GM23338 (cell line): ENCODE data around the gene PSMA3. TPM values are rescaled to one million over a fixed set of nuclear protein-coding genes. Genes with fewer than 3 reads are reported as not detected.

Experiments used
- ATAC-seq: fragments of 200-7000 bp; cut with Tn5 transposase; 3 replicates; pipeline ENCODE4 v1.9.1; 2020
- DNase-seq: peaks from one replicate; pipeline ENCODE4 v3.0.0-alpha.2; 2015; ENCODE audit warnings: low spot score
- H2AFZ ChIP-seq: fragments of 200-600 bp; sonication (generic); 2 replicates; pipeline ENCODE4 v1.8.0; 2016; ENCODE audit warnings: antibody characterized with exemption, mild to moderate bottlenecking, moderate library complexity
- H3F3A ChIP-seq: fragments of 200-600 bp; sonication (generic); replicated peaks from 2 replicates; pipeline ENCODE4 v1.8.0; 2017; ENCODE audit warnings: antibody characterized with exemption, mixed run types, low read depth
- H3K27ac ChIP-seq: fragments of 200-600 bp; sonication (generic); 2 replicates; pipeline ENCODE4 v1.6.1; 2016; ENCODE audit warnings: low read depth
- H3K27me3 ChIP-seq: fragments of 200-600 bp; sonication (generic); 2 replicates; pipeline ENCODE4 v1.8.0; 2016; ENCODE audit warnings: mild to moderate bottlenecking, mixed run types, moderate library complexity; ENCODE audit not compliant: insufficient read depth
- H3K36me3 ChIP-seq: fragments of 200-600 bp; sonication (generic); 2 replicates; pipeline ENCODE4 v1.8.0; 2016; ENCODE audit warnings: mild to moderate bottlenecking; ENCODE audit not compliant: insufficient read depth
- H3K4me1 ChIP-seq: fragments of 200-600 bp; sonication (generic); 2 replicates; pipeline ENCODE4 v1.8.0; 2016; ENCODE audit warnings: mild to moderate bottlenecking, moderate library complexity; ENCODE audit not compliant: insufficient read depth
- H3K4me2 ChIP-seq: fragments of 200-600 bp; sonication (generic); 2 replicates; pipeline ENCODE4 v1.7.1; 2017; ENCODE audit warnings: mixed run types
- H3K4me3 ChIP-seq: fragments of 200-600 bp; sonication (generic); 2 replicates; pipeline ENCODE4 v1.6.1; 2016; ENCODE audit warnings: mixed run types
- H3K79me2 ChIP-seq: fragments of 200-600 bp; sonication (generic); replicated peaks from 2 replicates; pipeline ENCODE4 v1.8.0; 2017; ENCODE audit warnings: mild to moderate bottlenecking; ENCODE audit not compliant: insufficient read depth
- H3K9me2 ChIP-seq: fragments of 200-600 bp; sonication (generic); 2 replicates; pipeline ENCODE4 v1.8.0; 2017; ENCODE audit not compliant: insufficient read depth
- H4K20me1 ChIP-seq: fragments of 200-600 bp; sonication (generic); replicated peaks from 2 replicates; pipeline ENCODE4 v1.8.0; 2017; ENCODE audit warnings: mild to moderate bottlenecking; ENCODE audit not compliant: insufficient read depth
- H3K27ac Mint-ChIP-seq: 2 replicates; pipeline ENCODE4 v1.8.0; 2020; ENCODE audit warnings: inconsistent platforms, mild to moderate bottlenecking, moderate library complexity, mixed read lengths
- H3K27me3 Mint-ChIP-seq: 3 replicates; pipeline ENCODE4 v1.8.0; 2022; ENCODE audit warnings: low read depth, mild to moderate bottlenecking, moderate library complexity, mixed read lengths, inconsistent platforms; ENCODE audit not compliant: insufficient read depth, poor library complexity
- H3K36me3 Mint-ChIP-seq: 3 replicates; pipeline ENCODE4 v1.8.0; 2021; ENCODE audit warnings: low read depth, mild to moderate bottlenecking, inconsistent platforms, moderate library complexity, mixed read lengths
- H3K4me1 Mint-ChIP-seq: 3 replicates; pipeline ENCODE4 v1.8.0; 2020; ENCODE audit warnings: mild to moderate bottlenecking, inconsistent platforms, mixed read lengths
- H3K4me3 Mint-ChIP-seq: 3 replicates; pipeline ENCODE4 v1.8.0; 2021; ENCODE audit warnings: moderate library complexity, mild to moderate bottlenecking, inconsistent platforms, mixed read lengths
- H3K9me3 Mint-ChIP-seq: 3 replicates; pipeline ENCODE4 v1.8.0; 2020; ENCODE audit warnings: moderate library complexity, mild to moderate bottlenecking, inconsistent platforms, mixed read lengths
- CREB1 ChIP-seq: fragments of 250-450 bp; sonication (Bioruptor Pico); IDR thresholded peaks from 2 replicates; pipeline ENCODE4 v1.5.0; 2020; ENCODE audit warnings: low read depth, mild to moderate bottlenecking, moderate library complexity
- CTCF ChIP-seq, 2 experiments: fragments of 200-600 bp in 1 of 2; sonication (generic) in 1 of 2; conservative IDR thresholded peaks; 2 replicates each; pipeline versions ENCODE4 v1.5.1 to v1.6.1; 2016 to 2017; ENCODE audit warnings: antibody characterized with exemption in 2 of 2, low read depth in 2 of 2, mild to moderate bottlenecking in 2 of 2, moderate library complexity in 1 of 2
- ETS1 ChIP-seq: IDR thresholded peaks from 2 replicates; pipeline ENCODE4 v1.6.1; 2016; ENCODE audit warnings: antibody characterized with exemption
- EZH2 ChIP-seq: fragments of 200-600 bp; sonication (generic); IDR thresholded peaks from one replicate; pipeline ENCODE4 v1.8.0; 2017; ENCODE audit warnings: antibody characterized with exemption, mild to moderate bottlenecking, low read depth; ENCODE audit not compliant: unreplicated experiment
- EZH2phosphoT487 ChIP-seq: fragments of 200-600 bp; sonication (generic); IDR thresholded peaks from one replicate; pipeline ENCODE4 v1.8.1; 2018; ENCODE audit warnings: antibody characterized with exemption; ENCODE audit not compliant: unreplicated experiment
- JUNB ChIP-seq: IDR thresholded peaks from one replicate; pipeline ENCODE4 v1.6.1; 2016; ENCODE audit warnings: antibody characterized with exemption; ENCODE audit not compliant: unreplicated experiment
- NANOG ChIP-seq: IDR thresholded peaks from 2 replicates; pipeline ENCODE4 v1.6.1; 2016; ENCODE audit warnings: antibody characterized with exemption, borderline replicate concordance
- POLR2AphosphoS5 ChIP-seq: IDR thresholded peaks from 2 replicates; pipeline ENCODE4 v1.6.1; 2016; ENCODE audit warnings: antibody characterized with exemption, low read depth
- STAT1 ChIP-seq: IDR thresholded peaks from one replicate; pipeline ENCODE4 v1.6.1; 2016; ENCODE audit warnings: antibody characterized with exemption; ENCODE audit not compliant: unreplicated experiment
- polyA plus RNA-seq: library from polyadenylated mRNA; unstranded; fragments of >200 nt; fragmentation: Nextera tagmentation; extraction: Ambion mirVana; gene quantifications from 2 replicates; pipeline ENCODE4 v1.2.1, GENCODE V29; 2016
- total RNA-seq: library from RNA; depleted of rRNA; stranded (reverse); fragments of >200 nt; shearing (Covaris generic); gene quantifications from 2 replicates; pipeline ENCODE4 v1.2.3, GENCODE V29; 2014
- TF ChIP-seq, protein P1 (sequence below): fragments of 250-450 bp; sonication (Bioruptor Pico); IDR thresholded peaks from 2 replicates; pipeline ENCODE4 v1.5.0; 2020; ENCODE audit warnings: mild to moderate bottlenecking, moderate library complexity

Gene PSMA3
- total and polyA plus RNA-seq, 2 experiments from 2014 or later = 184 to 677 TPM

GRCh38 chr14:58299401-58300330 is 55.0 kb downstream of the PSMA3 start:
- Mint-ChIP-seq H3K36me3 (peaks cover 27% of the 10 kb centered on the region), H3K4me3 (peak overlapping the region; percentile 89; the same call in 2 of the 3 replicates), H3K27me3 (no peaks in the 10 kb centered on the region), H3K27ac (peak overlapping the region; percentile 76), H3K4me1 (peaks cover 6% of the 10 kb centered on the region; the same call in 2 of the 3 replicates), H3K9me3 (no peaks in the 10 kb centered on the region)
- no peaks in the 10 kb centered on the region for H3K9me2 ChIP-seq
- TF ChIP-seq POLR2AphosphoS5 (peak; percentile 6; the same call in 1 of the 2 replicates), EZH2 (no peak), JUNB (no peak)
- H4K20me1 ChIP-seq = no peaks in the 10 kb centered on the region; the same call in none of the 2 replicates
- H3K4me2 ChIP-seq = peak overlapping the region; percentile 86
- H3K27me3 ChIP-seq = no peaks in the 10 kb centered on the region
- peaks cover 48% of the 10 kb centered on the region for H3K79me2 ChIP-seq
- H3K4me1 ChIP-seq = peaks cover 13% of the 10 kb centered on the region
- no peak for ATAC-seq
- H3K27ac ChIP-seq = no peak overlapping the region
- H3F3A ChIP-seq = 0 out of 2 replicates have a peak, but pooled peaks cover 5% of the 10 kb centered on the region
- H3K4me3 ChIP-seq = peak overlapping the region; percentile 72
- DNase-seq = peak; percentile 53
- 0 out of 2 replicates have a peak overlapping the region, but pooled peaks have one; percentile 19 for H2AFZ ChIP-seq
- H3K36me3 ChIP-seq = peaks cover 4% of the 10 kb centered on the region; the same call in 1 of the 2 replicates

DNA sequence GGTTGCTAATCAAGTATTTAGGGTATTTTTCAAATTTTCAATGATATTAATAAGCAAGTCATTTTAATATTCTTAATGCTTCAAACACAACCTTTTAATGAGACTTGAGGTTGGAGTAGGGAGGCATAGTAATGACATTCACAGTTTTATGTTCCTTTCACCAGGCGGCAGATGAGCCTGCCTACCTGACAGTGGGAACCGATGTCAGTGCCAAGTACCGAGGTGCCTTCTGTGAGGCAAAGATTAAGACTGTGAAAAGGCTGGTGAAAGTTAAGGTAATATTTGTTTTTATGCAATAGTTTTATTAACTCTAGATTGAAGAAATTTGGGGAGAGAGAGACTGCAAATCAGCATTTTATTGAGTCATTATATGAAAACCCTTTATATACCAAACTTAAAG is 56.8 kb downstream of the PSMA3 start:
- Histone ChIP-seq H3K4me3 (no peak overlapping the region), H3K79me2 (peaks cover 31% of the 10 kb centered on the region), H3K36me3 (no peaks in the 10 kb centered on the region; the same call in 1 of the 2 replicates), H2AFZ (no peak overlapping the region), H3F3A (0 out of 2 replicates have a peak, but pooled peaks cover 5% of the 10 kb centered on the region), H3K27ac (no peak overlapping the region), H4K20me1 (no peaks in the 10 kb centered on the region; the same call in 1 of the 2 replicates), H3K4me2 (no peak overlapping the region), H3K27me3 (no peaks in the 10 kb centered on the region), H3K9me2 (no peaks in the 10 kb centered on the region), H3K4me1 (peaks cover 7% of the 10 kb centered on the region)
- DNase-seq (no peak), ATAC-seq (no peak)
- H3K4me3 Mint-ChIP-seq = no peak overlapping the region
- no peaks in the 10 kb centered on the region for H3K27me3 Mint-ChIP-seq
- no peaks in the 10 kb centered on the region for H3K9me3 Mint-ChIP-seq
- H3K36me3 Mint-ChIP-seq = peaks cover 28% of the 10 kb centered on the region
- no peak overlapping the region for H3K27ac Mint-ChIP-seq
- peaks cover 4% of the 10 kb centered on the region; the same call in 1 of the 3 replicates for H3K4me1 Mint-ChIP-seq
- TF ChIP-seq CTCF (conservative IDR thresholded peaks at IDR 0.05; ENCODE audit: low read depth in 2 of 2) = no peak
- TF ChIP-seq, protein P1, sequence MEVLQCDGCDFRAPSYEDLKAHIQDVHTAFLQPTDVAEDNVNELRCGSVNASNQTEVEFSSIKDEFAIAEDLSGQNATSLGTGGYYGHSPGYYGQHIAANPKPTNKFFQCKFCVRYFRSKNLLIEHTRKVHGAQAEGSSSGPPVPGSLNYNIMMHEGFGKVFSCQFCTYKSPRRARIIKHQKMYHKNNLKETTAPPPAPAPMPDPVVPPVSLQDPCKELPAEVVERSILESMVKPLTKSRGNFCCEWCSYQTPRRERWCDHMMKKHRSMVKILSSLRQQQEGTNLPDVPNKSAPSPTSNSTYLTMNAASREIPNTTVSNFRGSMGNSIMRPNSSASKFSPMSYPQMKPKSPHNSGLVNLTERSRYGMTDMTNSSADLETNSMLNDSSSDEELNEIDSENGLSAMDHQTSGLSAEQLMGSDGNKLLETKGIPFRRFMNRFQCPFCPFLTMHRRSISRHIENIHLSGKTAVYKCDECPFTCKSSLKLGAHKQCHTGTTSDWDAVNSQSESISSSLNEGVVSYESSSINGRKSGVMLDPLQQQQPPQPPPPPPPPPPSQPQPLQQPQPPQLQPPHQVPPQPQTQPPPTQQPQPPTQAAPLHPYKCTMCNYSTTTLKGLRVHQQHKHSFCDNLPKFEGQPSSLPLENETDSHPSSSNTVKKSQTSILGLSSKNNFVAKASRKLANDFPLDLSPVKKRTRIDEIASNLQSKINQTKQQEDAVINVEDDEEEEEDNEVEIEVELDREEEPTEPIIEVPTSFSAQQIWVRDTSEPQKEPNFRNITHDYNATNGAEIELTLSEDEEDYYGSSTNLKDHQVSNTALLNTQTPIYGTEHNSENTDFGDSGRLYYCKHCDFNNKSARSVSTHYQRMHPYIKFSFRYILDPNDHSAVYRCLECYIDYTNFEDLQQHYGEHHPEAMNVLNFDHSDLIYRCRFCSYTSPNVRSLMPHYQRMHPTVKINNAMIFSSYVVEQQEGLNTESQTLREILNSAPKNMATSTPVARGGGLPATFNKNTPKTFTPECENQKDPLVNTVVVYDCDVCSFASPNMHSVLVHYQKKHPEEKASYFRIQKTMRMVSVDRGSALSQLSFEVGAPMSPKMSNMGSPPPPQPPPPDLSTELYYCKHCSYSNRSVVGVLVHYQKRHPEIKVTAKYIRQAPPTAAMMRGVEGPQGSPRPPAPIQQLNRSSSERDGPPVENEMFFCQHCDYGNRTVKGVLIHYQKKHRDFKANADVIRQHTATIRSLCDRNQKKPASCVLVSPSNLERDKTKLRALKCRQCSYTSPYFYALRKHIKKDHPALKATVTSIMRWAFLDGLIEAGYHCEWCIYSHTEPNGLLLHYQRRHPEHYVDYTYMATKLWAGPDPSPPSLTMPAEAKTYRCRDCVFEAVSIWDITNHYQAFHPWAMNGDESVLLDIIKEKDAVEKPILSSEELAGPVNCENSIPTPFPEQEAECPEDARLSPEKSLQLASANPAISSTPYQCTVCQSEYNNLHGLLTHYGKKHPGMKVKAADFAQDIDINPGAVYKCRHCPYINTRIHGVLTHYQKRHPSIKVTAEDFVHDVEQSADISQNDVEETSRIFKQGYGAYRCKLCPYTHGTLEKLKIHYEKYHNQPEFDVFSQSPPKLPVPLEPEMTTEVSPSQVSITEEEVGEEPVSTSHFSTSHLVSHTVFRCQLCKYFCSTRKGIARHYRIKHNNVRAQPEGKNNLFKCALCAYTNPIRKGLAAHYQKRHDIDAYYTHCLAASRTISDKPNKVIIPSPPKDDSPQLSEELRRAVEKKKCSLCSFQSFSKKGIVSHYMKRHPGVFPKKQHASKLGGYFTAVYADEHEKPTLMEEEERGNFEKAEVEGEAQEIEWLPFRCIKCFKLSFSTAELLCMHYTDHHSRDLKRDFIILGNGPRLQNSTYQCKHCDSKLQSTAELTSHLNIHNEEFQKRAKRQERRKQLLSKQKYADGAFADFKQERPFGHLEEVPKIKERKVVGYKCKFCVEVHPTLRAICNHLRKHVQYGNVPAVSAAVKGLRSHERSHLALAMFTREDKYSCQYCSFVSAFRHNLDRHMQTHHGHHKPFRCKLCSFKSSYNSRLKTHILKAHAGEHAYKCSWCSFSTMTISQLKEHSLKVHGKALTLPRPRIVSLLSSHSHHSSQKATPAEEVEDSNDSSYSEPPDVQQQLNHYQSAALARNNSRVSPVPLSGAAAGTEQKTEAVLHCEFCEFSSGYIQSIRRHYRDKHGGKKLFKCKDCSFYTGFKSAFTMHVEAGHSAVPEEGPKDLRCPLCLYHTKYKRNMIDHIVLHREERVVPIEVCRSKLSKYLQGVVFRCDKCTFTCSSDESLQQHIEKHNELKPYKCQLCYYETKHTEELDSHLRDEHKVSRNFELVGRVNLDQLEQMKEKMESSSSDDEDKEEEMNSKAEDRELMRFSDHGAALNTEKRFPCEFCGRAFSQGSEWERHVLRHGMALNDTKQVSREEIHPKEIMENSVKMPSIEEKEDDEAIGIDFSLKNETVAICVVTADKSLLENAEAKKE (CRISPR knock-in tag) = no peak
- no peak for TF ChIP-seq STAT1
- no peak for TF ChIP-seq CREB1 (CRISPR knock-in tag)
- no peak for TF ChIP-seq POLR2AphosphoS5
- TF ChIP-seq NANOG = no peak
- no peak for TF ChIP-seq ETS1
- TF ChIP-seq EZH2phosphoT487 = no peak
- no peak for TF ChIP-seq EZH2
